GM19193 (cell line): Measurements from ENCODE around the gene PPFIA1.

ENCODE experiments used
- POLR2A ChIP-seq: IDR thresholded peaks from 4 replicates; pipeline ENCODE4 v1.6.1; 2011; ENCODE audit not compliant: insufficient read depth, insufficient read length; ENCODE audit errors: extremely low read depth

Gene PPFIA1

GRCh38 chr11:70278994-70279393, 8.5 kb downstream of the PPFIA1 start:
- no peak for TF ChIP-seq POLR2A

- no peak for TF ChIP-seq POLR2A
These were observed 10.7 kb downstream of the PPFIA1 start for GRCh38 chr11:70281156-70281609.

GRCh38 chr11:70282012-70282411, 11.5 kb downstream of the PPFIA1 start:
- TF ChIP-seq POLR2A, result no peak

GRCh38 chr11:70288721-70289120, 18.2 kb downstream of the PPFIA1 start:
- TF ChIP-seq POLR2A, result no peak

GRCh38 chr11:70289582-70289981, 19.1 kb downstream of the PPFIA1 start:
- TF ChIP-seq POLR2A, result no peak

- TF ChIP-seq POLR2A, result no peak
These were observed 20.0 kb downstream of the PPFIA1 start for GRCh38 chr11:70290361-70291065.

- no peak for TF ChIP-seq POLR2A
These were observed 21.7 kb downstream of the PPFIA1 start for GRCh38 chr11:70292166-70292565.

- TF ChIP-seq POLR2A, result no peak
These were observed 22.4 kb downstream of the PPFIA1 start for GRCh38 chr11:70292863-70293262.

- TF ChIP-seq POLR2A, result no peak
These were observed 26.2 kb downstream of the PPFIA1 start for GRCh38 chr11:70296681-70297080.

- TF ChIP-seq POLR2A, result no peak
These were observed 26.9 kb downstream of the PPFIA1 start for GRCh38 chr11:70297341-70297740.

GRCh38 chr11:70298243-70298915, 27.9 kb downstream of the PPFIA1 start:
- no peak for TF ChIP-seq POLR2A

GRCh38 chr11:70299636-70300035, 29.1 kb downstream of the PPFIA1 start:
- no peak for TF ChIP-seq POLR2A

GRCh38 chr11:70301191-70301590, 30.7 kb downstream of the PPFIA1 start:
- TF ChIP-seq POLR2A, result no peak

- TF ChIP-seq POLR2A, result no peak
These were observed 31.4 kb downstream of the PPFIA1 start for GRCh38 chr11:70301721-70302418.

- TF ChIP-seq POLR2A, result no peak
These were observed 31.9 kb downstream of the PPFIA1 start for GRCh38 chr11:70302419-70302752.

GRCh38 chr11:70303070-70303469, 32.6 kb downstream of the PPFIA1 start:
- TF ChIP-seq POLR2A, result no peak
